HG03378 (cell line): ENCODE data around the gene ATP12A.

ENCODE experiments used
- ATAC-seq: cut with Tn5 transposase; IDR thresholded peaks from one replicate; pipeline ENCODE4 v1.9.1; 2021; ENCODE audit warnings: mild to moderate bottlenecking, moderate library complexity; ENCODE audit not compliant: unreplicated experiment

Gene ATP12A

GRCh38 chr13:24680258-24680920, at the start of gene ATP12A:
Gene ATP12A (plus strand): TSS chr13:24680408. CDS start chr13:24680744, 336 bp downstream.
- no peak for ATAC-seq

DNA sequence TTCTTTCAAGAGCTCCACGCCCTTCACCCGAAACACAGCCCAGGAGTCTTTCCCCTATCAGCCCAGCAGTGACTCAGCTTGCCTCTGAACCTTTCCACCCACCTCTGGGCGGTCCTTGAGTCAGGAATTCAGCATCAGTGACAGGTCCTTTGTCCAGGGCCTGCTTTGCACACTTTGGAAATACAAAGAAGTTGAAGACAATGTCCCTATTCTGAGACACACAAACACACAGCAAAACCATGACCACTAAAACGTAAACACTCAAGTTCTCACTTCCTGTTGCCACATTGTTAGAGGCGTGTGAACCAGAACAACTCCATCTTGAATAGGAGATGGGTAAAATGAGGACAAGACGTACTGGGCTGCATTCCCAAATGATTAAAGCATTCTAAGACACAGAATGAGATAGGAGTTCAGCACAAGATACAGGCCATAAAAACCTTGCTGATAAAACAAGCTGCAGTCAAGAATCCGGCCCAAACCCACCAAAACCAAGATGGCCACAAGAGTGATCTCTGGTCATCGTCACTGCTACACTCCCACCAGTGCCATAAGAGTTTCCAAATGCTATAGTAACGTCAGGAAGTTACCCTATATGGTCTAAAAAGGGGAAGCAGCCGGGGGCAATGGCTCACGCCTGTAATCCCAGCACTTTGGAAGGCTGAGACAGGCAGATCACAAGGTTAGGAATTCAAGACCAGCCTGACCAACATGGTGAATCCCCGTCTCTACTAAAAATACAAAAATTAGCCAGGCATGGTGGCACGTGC, 49.2 kb upstream of the ATP12A start:
- no peak for ATAC-seq

- ATAC-seq: no peak
These were observed 48.3 kb upstream of the ATP12A start for GRCh38 chr13:24631922-24632321.

- no peak for ATAC-seq
These were observed 47.7 kb upstream of the ATP12A start for GRCh38 chr13:24632382-24633121.

DNA sequence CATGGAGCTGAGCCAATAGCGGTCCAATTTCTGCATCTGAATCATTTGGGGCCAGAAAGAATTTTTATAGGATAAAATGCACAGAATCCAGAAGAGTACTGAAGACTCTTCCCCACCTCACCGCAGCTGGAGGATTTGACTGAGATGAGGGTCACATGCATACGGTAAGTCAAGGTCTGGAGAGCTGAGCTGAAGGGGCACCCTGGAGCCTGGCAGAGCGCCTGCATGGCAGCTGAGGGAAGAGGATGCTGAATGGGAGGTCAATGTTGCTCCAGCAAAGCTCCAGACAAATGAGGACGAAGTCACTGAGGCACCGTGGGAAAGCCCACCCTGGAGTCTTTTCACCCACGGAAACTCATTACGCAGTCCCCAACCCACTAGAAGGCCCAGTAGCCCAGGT, 43.4 kb upstream of the ATP12A start:
- no peak for ATAC-seq

DNA sequence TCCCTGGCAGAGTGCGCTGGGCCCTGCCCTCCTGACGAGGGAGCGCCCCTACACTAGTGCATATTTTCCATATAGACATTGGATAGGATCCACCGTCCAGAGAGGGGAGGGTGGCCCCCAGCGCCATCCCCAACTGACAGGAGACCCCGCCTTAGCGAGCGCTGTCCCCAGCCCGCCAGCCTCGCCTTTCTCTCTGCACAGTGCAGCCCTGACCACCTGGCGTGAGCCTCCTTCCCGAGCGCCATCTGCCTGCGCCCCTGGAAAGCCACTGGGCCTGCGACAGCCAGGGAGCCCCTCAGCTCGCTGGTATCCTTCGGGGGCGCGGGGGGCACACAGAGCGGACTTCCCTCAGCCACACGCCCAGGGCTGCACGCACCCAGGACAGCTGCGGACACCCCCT, 42.1 kb upstream of the ATP12A start:
- ATAC-seq: no peak

GRCh38 chr13:24640752-24641151, 39.5 kb upstream of the ATP12A start:
- no peak for ATAC-seq

DNA sequence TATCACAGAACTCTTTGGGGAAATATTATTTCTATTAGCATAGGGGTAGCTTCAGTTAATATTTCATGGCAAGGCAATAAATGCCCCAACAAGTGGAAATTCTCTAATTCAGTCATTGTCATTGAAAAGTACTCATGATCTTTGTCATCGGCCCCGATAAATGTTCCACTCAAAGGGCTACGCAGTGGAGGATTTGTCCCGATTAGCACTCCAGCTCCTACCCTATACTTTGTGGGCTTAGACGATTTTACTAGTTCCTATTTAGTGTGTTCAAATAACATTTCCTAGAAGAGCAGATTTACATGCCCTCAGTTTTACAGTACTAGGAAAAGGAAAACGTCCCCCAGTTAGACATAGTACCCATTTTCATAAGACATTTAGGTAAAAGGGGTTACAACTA, 38.0 kb upstream of the ATP12A start:
- ATAC-seq: no peak

GRCh38 chr13:24644036-24644435, 36.2 kb upstream of the ATP12A start:
- ATAC-seq: no peak

- no peak for ATAC-seq
These were observed 31.9 kb upstream of the ATP12A start for GRCh38 chr13:24648271-24648670.

- no peak for ATAC-seq
These were observed 31.1 kb upstream of the ATP12A start for GRCh38 chr13:24648983-24649687.

DNA sequence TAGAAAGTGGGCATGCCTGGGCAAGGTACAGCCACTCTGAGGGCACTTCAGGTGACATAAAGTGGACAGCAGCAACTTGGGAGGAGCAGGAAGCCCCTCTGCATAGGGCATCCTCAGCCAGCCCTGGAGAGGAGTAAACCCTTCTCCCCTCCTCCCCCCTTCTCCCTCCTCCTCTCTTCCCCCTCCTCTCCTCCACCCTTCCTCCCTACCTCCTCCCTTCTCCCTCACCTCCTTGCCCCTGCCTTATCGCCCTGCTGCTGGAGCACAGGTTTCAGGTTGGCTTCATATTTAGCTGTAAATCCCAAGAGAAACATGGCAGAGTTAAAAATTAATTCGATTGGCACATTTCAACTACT, 30.5 kb upstream of the ATP12A start:
- ATAC-seq: no peak

GRCh38 chr13:24650161-24650560, 30.0 kb upstream of the ATP12A start:
- no peak for ATAC-seq

DNA sequence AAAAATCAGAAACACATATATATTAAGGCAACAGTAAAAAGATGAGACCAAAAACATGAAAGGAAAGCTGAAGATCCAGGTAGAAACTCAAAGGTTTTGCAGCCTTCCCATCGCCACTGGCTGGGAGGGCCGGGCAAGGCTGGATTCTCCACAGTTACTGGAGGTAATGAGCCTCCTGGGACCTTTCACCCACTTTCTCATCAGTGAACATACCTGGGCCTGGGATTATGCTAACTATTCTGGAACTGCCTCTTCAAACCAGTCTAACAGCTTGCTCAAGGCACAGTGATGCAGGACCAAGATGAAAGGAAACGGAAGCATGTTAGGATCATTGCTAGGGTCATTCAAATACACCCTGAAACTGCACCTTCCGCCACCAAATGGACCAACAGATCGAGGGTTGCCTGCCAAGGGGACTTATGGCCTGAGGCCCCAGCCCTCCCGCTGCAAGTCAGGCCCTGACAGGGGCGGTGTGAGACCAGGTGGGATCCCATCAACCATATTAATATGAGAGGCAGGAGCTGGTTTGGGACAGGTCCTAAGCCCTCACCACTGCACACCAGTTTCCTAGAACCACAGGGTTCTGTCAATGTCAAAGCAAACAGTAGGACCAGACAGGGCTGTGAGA, 28.4 kb upstream of the ATP12A start:
- ATAC-seq: no peak

DNA sequence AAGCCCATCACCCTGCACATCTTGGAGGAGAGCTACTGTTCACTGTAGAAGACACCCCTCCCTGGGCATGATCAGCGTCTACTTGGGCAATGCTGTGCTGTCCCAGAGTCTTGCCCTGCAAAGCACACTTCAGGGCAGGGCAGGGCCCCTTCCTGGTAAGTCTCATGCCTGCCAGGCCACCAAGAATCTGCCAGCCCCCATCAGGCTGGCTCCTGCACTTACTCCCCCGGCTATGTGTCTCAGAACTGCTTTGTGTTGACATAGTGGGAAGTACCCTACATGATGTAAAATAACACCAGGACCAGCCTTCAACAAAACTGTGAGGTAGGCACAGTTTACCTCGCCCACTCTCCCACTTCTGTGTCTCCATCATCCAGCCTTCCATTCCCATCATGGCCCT, 27.8 kb upstream of the ATP12A start:
- ATAC-seq: no peak

- ATAC-seq: no peak
These were observed 25.5 kb upstream of the ATP12A start for GRCh38 chr13:24654741-24655140.

DNA sequence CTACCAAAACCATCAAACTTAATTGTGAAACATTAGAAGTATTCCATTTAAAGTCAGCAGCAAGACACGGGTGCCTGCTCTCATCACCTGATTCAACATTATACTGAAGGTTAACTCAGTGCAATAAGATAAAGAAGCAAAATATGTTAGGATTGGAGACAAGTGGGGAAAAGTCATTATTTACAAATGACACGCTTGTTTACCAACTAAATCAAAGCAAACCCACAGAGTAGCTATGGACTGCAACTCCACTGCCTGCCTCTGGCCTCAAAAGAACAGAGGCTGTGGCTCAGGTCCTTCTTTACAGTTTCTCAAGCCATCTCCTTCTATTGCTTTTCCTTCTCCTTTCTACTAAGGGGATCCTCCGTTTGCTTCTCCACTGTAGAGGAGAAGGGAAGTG, 21.0 kb upstream of the ATP12A start:
- no peak for ATAC-seq

- ATAC-seq: no peak
These were observed 20.0 kb upstream of the ATP12A start for GRCh38 chr13:24660023-24660741.

GRCh38 chr13:24661713-24662112, 18.5 kb upstream of the ATP12A start:
- ATAC-seq: no peak
